HTR-8/SVneo (cell line): ENCODE results near the gene PPP1R9B.

Experiments
- DNase-seq: peaks from one replicate; pipeline ENCODE4 v3.0.0; 2011; ENCODE audit warnings: low spot score, mixed read lengths; ENCODE audit not compliant: insufficient read length
- FAIRE-seq: peaks from 2 replicates; lab custom pipeline; 2011; peaks lifted over from hg19 to GRCh38; lab: Jason Lieb, UNC

Gene PPP1R9B

GRCh38 chr17:50146927-50147665 is 3.4 kb downstream of the PPP1R9B start:
- no peak for FAIRE-seq

GRCh38 chr17:50146230-50146926 is 4.1 kb downstream of the PPP1R9B start:
- peak; percentile 51 for FAIRE-seq
- DNase-seq: no peak

More at GRCh38 chr17:50146927-50147665, 3.4 kb downstream of the PPP1R9B start:
- no peak for DNase-seq

GRCh38 chr17:50145532-50146229 is 4.8 kb downstream of the PPP1R9B start:
- DNase-seq: no peak
- FAIRE-seq: peak; percentile 4

DNA sequence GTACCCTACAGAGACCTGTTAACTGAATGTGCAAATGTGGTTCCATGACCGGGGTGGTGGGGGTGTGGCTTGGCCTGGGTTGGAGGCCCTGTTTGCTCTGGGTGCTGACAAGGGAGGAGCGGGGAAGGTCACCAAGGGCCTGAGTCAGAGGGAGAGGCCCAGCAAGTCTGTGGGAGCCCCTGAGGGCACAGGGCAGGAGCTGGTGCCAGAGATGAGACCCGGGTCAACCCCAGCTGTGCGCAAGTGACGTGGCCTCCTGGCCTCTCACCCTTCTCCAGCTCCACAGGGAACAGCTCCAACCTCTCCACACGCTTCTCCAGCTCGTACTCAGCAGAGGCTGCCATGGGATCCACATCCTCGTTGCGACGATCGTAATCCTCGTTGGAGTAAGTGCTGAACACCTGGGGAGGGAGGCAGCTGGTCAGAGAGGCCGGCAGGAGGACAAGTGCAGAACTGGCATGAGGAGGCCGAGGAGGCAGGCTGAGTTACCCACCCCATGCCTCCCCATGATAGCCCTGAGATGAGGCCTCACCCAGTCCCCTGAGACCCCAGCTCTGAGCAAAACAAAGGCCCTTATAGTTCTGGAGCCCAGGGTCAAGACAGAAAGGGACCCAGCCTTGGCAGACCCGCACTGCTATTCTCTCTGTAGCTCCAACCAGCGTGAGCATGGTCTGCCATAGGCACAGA is 5.5 kb downstream of the PPP1R9B start:
- FAIRE-seq (no peak), DNase-seq (no peak)

DNA sequence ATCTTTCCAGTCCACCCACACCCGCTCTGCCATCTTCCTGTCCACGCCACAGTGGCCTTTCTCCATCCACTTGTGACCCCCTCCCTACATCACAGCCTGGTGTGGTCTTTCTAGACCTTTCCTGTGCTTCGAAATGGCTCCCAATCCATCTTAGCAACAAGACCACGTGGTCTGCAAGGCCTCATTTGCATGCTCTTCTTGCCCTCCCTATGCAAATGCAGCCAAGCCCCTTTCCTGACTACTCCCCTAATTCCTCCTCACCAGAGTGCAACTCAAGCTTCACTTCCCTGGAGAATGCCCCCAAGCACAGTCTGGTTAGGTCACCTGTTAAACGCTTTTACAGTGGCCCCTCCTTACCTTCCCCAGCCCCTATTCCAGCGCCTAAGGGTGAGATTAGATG is 6.1 kb downstream of the PPP1R9B start:
- FAIRE-seq (no peak), DNase-seq (no peak)

- no peak for FAIRE-seq
- no peak for DNase-seq
These were observed 6.9 kb downstream of the PPP1R9B start for GRCh38 chr17:50143461-50144176.

GRCh38 chr17:50141745-50142110 is 8.7 kb downstream of the PPP1R9B start:
- FAIRE-seq: no peak
- no peak for DNase-seq

GRCh38 chr17:50141026-50141744 is 9.3 kb downstream of the PPP1R9B start:
- no peak for FAIRE-seq
- DNase-seq: no peak

DNA sequence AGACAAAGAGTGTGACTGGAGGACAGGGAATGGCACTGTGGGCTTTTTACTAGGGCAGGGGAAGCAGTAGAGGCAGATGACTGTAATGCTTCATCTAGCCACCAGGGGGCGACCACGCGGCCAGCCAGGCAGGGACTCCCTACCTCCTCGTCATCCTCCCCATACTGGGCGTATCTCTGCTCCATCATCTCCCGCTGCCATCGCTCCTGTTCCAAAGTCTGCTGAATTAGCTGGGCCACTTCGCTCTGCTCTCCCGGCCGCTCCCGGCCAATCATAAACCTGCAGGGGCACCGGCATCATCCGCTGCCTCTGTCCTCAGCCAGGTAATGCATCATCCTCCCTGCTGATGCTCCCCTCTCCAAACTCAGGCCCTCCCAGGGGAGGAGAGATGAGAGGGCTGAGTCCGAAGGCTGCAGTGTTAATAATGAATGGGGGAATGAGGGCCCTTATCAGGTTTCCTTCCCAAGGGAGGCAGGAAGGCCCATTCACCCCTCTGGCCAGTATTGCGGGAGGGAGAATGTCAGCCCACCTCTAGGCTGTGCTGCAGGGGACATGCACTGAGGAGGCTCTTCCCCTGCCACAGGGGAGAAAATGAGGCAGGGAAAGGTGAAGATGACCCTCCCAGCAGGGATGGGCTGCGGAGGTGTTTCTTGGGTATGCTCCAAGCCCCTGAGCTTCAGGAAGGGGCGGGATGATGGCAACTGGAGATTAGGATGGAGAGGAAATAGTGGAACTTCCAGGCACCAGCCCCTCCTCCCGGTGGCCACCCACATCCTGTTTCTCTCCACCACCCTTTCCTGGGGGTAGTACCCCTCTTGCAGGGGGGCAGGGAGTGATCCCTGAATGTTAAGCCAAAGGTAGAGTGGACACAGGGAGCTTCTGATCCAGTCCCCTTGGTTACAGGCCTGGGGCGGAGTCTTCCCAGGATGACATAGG is 10.3 kb downstream of the PPP1R9B start:
- FAIRE-seq (peak; percentile 97), DNase-seq (peak; percentile 88)

DNA sequence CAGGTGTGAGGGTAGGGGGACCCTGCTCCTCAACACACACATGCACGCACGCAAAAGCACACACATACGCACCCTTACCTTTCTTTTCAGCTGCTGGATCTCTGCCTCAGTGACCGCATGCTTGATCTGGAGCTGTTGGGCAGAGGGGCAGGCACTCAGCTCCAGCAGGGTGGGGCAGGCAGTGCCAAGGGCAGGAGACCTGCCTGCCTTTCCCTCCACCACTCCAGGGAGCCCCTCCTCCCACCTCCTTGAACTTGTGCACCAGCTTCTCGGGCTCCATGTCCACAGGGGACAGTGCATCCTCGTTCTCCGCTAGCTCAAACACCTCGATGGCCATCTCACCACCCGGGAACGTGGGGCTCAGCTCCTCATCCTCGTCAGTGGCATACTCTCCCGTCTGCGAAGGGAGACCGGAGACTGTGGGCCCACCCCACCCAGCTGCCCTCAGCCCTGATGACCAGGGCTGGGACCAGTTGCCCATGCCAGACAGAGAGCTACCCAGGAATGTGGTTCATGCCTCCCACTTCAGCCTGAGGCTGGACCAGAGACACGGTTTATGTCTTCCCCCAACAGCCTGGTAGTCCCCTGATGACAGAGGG is 11.2 kb downstream of the PPP1R9B start:
- DNase-seq (no peak), FAIRE-seq (no peak)

DNA sequence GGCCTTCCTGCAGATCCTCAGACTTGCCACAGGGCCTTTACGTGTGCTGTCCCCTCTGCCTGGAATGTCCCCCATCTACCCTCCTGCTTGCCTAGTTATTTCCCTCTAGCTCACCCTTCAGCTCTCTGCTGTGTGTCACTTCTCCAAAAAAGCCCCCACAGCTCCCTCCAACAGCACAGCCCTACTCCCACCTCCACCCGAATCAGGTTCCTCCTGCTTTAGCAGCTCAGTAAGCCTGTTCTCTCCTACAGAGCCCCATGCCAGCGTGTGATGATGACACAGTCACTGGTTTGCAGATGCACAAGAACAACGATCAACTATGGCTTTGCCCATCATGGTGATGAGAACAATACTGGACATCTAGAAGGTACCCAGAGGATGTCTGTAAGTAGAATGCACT is 13.4 kb downstream of the PPP1R9B start:
- FAIRE-seq (peak; percentile 64), DNase-seq (no peak)

DNA sequence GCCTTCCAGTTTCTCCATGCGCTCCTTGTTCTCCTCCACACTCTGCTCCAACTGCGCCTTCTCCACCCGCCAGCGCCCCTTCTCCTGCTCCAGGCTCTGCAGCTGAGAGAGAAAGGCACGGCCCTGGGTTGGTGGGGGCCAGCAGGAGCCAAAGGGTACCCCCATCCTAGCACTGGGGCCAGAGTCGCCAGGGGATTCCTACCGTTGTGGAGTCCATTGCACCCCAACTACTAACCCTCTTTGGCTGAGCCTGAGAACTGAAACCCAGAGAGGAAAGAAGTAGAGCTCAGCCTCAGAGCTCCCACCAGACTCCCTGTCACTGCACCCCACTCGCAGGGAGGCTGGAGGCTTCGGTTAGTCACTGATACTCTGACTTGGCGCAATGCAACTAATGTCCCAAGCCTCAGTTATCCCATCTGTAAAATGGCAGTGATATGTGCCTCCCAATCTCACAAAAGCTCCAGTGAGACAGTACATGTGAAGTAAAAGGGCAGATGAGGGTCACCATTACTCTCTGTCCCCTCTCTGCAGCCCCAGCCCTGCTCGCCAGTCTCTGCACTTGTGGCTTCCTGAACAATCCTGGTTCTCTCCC is 14.3 kb downstream of the PPP1R9B start:
- DNase-seq (no peak), FAIRE-seq (no peak)

GRCh38 chr17:50135316-50136095 is 15.0 kb downstream of the PPP1R9B start:
- DNase-seq: no peak
- no peak for FAIRE-seq

DNA sequence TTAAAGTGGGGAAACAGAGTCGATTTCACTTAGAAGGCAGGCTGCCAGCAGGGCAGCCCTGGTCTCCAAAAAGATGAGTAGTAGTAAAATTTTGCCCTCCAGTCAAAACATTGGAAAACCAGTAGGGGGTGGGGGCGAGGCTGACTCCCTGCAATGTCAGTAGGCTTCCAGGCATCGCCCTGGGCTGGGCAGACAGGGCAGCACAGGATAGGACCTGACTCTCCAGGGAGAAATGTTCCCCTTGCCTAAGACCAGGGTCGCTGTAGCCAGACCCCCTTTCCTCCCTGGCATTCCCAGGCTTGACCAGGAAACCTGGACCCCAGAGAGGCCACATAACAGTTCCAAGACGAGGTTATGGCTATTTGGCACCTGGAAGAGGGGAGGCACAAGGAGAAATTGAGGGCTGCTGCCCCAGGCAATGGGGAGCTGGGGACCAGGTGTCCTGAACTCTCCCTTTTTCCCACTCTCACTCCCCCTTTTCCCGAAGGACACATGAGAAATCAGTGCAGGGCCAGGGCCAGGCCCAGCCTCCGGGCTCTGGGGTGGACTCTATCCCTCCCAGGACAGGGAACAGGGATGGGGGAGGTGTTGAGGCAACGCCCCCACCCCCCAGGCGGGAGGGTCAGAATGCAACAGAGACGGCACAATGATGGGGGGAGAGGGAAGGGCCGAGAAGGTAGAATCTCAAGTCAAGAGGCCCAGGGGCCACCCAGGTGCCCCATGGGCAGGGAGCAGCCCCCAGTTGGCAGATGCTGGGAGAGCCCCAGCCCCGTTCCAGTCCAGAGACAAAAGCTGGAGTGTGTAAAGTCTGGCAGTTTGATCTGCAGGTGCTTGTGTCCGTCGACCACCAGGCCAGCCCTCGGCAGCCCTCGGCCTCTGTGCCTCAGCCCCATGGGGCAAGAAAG is 16.0 kb downstream of the PPP1R9B start:
- no peak for DNase-seq
- peak; percentile 93 for FAIRE-seq

- DNase-seq (no peak), FAIRE-seq (no peak)
These were observed 16.7 kb downstream of the PPP1R9B start for GRCh38 chr17:50133769-50134099.
